Measurements from ENCODE around the gene RAB1B.

Gene RAB1B

GRCh38 chr11:66227700-66228099 is 40.7 kb upstream of the RAB1B start:
- H3K27me3 Mint-ChIP-seq (ENCODE audit: low read depth): peaks cover 4% of the 10 kb centered on the region
- no peak for TF ChIP-seq CTCF (IDR thresholded peaks at IDR 0.05; ENCODE audit: unreplicated experiment in 3 of 3)
- peaks cover 11% of the 10 kb centered on the region for H3K4me1 Mint-ChIP-seq
- H3K27ac Mint-ChIP-seq: no peak overlapping the region
- H3K9me3 Mint-ChIP-seq: no peaks in the 10 kb centered on the region
- peaks cover 27% of the 10 kb centered on the region for H3K36me3 Mint-ChIP-seq (ENCODE audit: low read depth)
- H3K4me3 Mint-ChIP-seq: no peak overlapping the region

GRCh38 chr11:66228521-66228920 is 39.9 kb upstream of the RAB1B start:
- Mint-ChIP-seq H3K9me3 (no peaks in the 10 kb centered on the region), H3K4me3 (no peak overlapping the region), H3K36me3 (ENCODE audit: low read depth) (peaks cover 35% of the 10 kb centered on the region), H3K4me1 (peaks cover 11% of the 10 kb centered on the region), H3K27ac (peak overlapping the region in 2 of 3 experiments; percentile 10 to 74), H3K27me3 (ENCODE audit: low read depth) (peaks cover 4% of the 10 kb centered on the region)
- TF ChIP-seq CTCF (IDR thresholded peaks at IDR 0.05; ENCODE audit: unreplicated experiment in 3 of 3): no peak

- H3K36me3 Mint-ChIP-seq (ENCODE audit: low read depth): peaks cover 46% of the 10 kb centered on the region
- H3K4me3 Mint-ChIP-seq: no peak overlapping the region
- no peak for TF ChIP-seq CTCF (IDR thresholded peaks at IDR 0.05; ENCODE audit: unreplicated experiment in 3 of 3)
- H3K4me1 Mint-ChIP-seq: peaks cover 6% of the 10 kb centered on the region
- no peaks in the 10 kb centered on the region for H3K9me3 Mint-ChIP-seq
- no peak overlapping the region for H3K27ac Mint-ChIP-seq
- peaks cover 4% of the 10 kb centered on the region for H3K27me3 Mint-ChIP-seq (ENCODE audit: low read depth)
Observed at GRCh38 chr11:66230156-66230555, 38.3 kb upstream of the RAB1B start.

- Mint-ChIP-seq H3K9me3 (no peaks in the 10 kb centered on the region), H3K27me3 (ENCODE audit: low read depth) (peaks cover 4% of the 10 kb centered on the region), H3K27ac (no peak overlapping the region), H3K36me3 (ENCODE audit: low read depth) (peaks cover 54% of the 10 kb centered on the region), H3K4me1 (peaks cover 6% of the 10 kb centered on the region), H3K4me3 (no peak overlapping the region)
- no peak for TF ChIP-seq CTCF (IDR thresholded peaks at IDR 0.05; ENCODE audit: unreplicated experiment in 3 of 3)
Observed at GRCh38 chr11:66230978-66231377, 37.5 kb upstream of the RAB1B start.

GRCh38 chr11:66231561-66231960 is 36.9 kb upstream of the RAB1B start:
- TF ChIP-seq CTCF (IDR thresholded peaks at IDR 0.05; ENCODE audit: unreplicated experiment in 3 of 3): no peak
- Mint-ChIP-seq H3K27ac (no peak overlapping the region), H3K4me3 (no peak overlapping the region), H3K9me3 (no peaks in the 10 kb centered on the region), H3K27me3 (ENCODE audit: low read depth) (peaks cover 4% of the 10 kb centered on the region), H3K4me1 (peaks cover 6% of the 10 kb centered on the region), H3K36me3 (ENCODE audit: low read depth) (peaks cover 54% of the 10 kb centered on the region)

GRCh38 chr11:66232769-66233168 is 35.7 kb upstream of the RAB1B start:
- peaks cover 51% of the 10 kb centered on the region for H3K36me3 Mint-ChIP-seq (ENCODE audit: low read depth)
- peaks cover 6% of the 10 kb centered on the region for H3K4me1 Mint-ChIP-seq
- no peaks in the 10 kb centered on the region for H3K9me3 Mint-ChIP-seq
- no peak for TF ChIP-seq CTCF (IDR thresholded peaks at IDR 0.05; ENCODE audit: unreplicated experiment in 3 of 3)
- peaks cover 4% of the 10 kb centered on the region for H3K27me3 Mint-ChIP-seq (ENCODE audit: low read depth)
- H3K4me3 Mint-ChIP-seq: no peak overlapping the region
- H3K27ac Mint-ChIP-seq: no peak overlapping the region
